OCI-LY7 (cell line): ENCODE results near the gene PLXNB2. TPM values are rescaled to one million over a fixed set of nuclear protein-coding genes. Genes with fewer than 3 reads are reported as not detected.

Source experiments
- BruUV-seq: library from RNA; stranded (reverse); fragments of 400-500 nt; replicated peaks from 2 replicates; lab custom pipeline; 2021; lab: Mats Ljungman, UMichigan
- CTCF ChIA-PET: fragments of 300-600 bp; sonication (Branson Sonifier 250); formaldehyde crosslinking; loops from one replicate; lab custom pipeline; 2022; ENCODE audit warnings: antibody characterized with exemption; ENCODE audit not compliant: unreplicated experiment; lab: Charles Lee
- POLR2A ChIA-PET: fragments of 300-600 bp; sonication (Branson Sonifier 250); formaldehyde crosslinking; loops from one replicate; lab custom pipeline; 2022; ENCODE audit warnings: antibody characterized with exemption; lab: Charles Lee
- DNase-seq: peaks from one replicate; pipeline ENCODE4 v3.0.0-alpha.2; 2015; ENCODE audit warnings: low spot score
- H2AFZ ChIP-seq: fragments of 200-600 bp; sonication (generic), shearing (Covaris generic); 2 replicates; pipeline ENCODE4 v1.6.1; 2014; ENCODE audit warnings: mild to moderate bottlenecking, antibody characterized with exemption, low read length, moderate library complexity
- H3K27ac ChIP-seq: fragments of 200-600 bp; sonication (generic); 2 replicates; pipeline ENCODE4 v1.5.1; 2014; ENCODE audit warnings: mixed run types, low read depth, mild to moderate bottlenecking, moderate library complexity, low read length, inconsistent platforms; ENCODE audit not compliant: poor library complexity, severe bottlenecking
- H3K36me3 ChIP-seq: fragments of 200-600 bp; sonication (generic); 2 replicates; pipeline ENCODE4 v1.6.1; 2014; ENCODE audit warnings: mild to moderate bottlenecking, antibody characterized with exemption, low read length, moderate library complexity, mixed read lengths; ENCODE audit not compliant: insufficient read depth
- H3K4me1 ChIP-seq: fragments of 200-600 bp; sonication (generic); 2 replicates; pipeline ENCODE4 v1.5.1; 2014; ENCODE audit warnings: mild to moderate bottlenecking, low read length; ENCODE audit not compliant: insufficient read depth, poor library complexity, severe bottlenecking
- H3K4me2 ChIP-seq: fragments of 200-600 bp; sonication (generic); 2 replicates; pipeline ENCODE4 v1.6.1; 2014; ENCODE audit warnings: mild to moderate bottlenecking, low read length
- H3K4me3 ChIP-seq: fragments of 200-600 bp; sonication (generic); 2 replicates; pipeline ENCODE4 v1.5.1; 2014; ENCODE audit warnings: mild to moderate bottlenecking, low read depth, low read length; ENCODE audit not compliant: poor library complexity, severe bottlenecking
- H3K79me2 ChIP-seq: fragments of 200-600 bp; sonication (generic); 2 replicates; pipeline ENCODE4 v1.6.1; 2016; ENCODE audit warnings: low read depth, mild to moderate bottlenecking, low read length, moderate library complexity, mixed read lengths; ENCODE audit not compliant: insufficient read depth
- H3K9me2 ChIP-seq: fragments of 200-600 bp; sonication (generic); 2 replicates; pipeline ENCODE4 v1.6.1; 2016; ENCODE audit warnings: mild to moderate bottlenecking, low read length, mixed read lengths; ENCODE audit not compliant: insufficient read depth
- H3K9me3 ChIP-seq: fragments of 200-600 bp; sonication (generic); 2 replicates; pipeline ENCODE4 v1.6.1; 2014; ENCODE audit warnings: mild to moderate bottlenecking, mixed run types, low read length, mixed read lengths
- H4K20me1 ChIP-seq: fragments of 200-600 bp; sonication (generic); 2 replicates; pipeline ENCODE4 v1.6.1; 2014; ENCODE audit warnings: mild to moderate bottlenecking, antibody characterized with exemption, low read length, moderate library complexity, mixed read lengths; ENCODE audit not compliant: insufficient read depth
- EZH2phosphoT487 ChIP-seq: fragments of 200-600 bp; sonication (generic); IDR thresholded peaks from 2 replicates; pipeline ENCODE4 v1.6.1; 2018; ENCODE audit warnings: low read depth, borderline replicate concordance, mild to moderate bottlenecking, mixed run types, antibody characterized with exemption, low read length, moderate library complexity, mixed read lengths
- intact Hi-C: fragments of 100-400 bp; cut with micrococcal nuclease; formaldehyde crosslinking; loops from one replicate; pipeline ENCODE4 v1.10.0; 2022; ENCODE audit not compliant: unreplicated experiment
- total RNA-seq, 2 experiments: library from RNA; depleted of rRNA in 1 of 2; stranded (reverse); fragments of >200 nt in 1 of 2; shearing (Covaris generic) in 1 of 2; gene quantifications; 2 replicates each; pipeline ENCODE4 v1.2.3, GENCODE V29; 2014 to 2022
- TF ChIP-seq, protein P1 (sequence below): fragments of 200-600 bp; sonication (generic); conservative IDR thresholded peaks from 2 replicates; pipeline ENCODE4 v1.5.1; 2014; ENCODE audit warnings: mild to moderate bottlenecking, antibody characterized with exemption, low read length, moderate library complexity, mixed read lengths

The PLXNB2 gene
- total RNA-seq, 2 experiments from 2014 or later: 10.7 to 39.2 TPM

GRCh38 chr22:50232481-50233151 lies 74.8 kb downstream of the PLXNB2 start:
- intact Hi-C loops: no loop called here
- no peak for DNase-seq
- BruUV-seq: no TSS peak
- Histone ChIP-seq H3K9me2 (no peaks in the 10 kb centered on the region), H3K27ac (no peak overlapping the region), H3K79me2 (peaks cover 21% of the 10 kb centered on the region; the same call in 1 of the 2 replicates), H3K4me3 (no peak overlapping the region), H4K20me1 (no peaks in the 10 kb centered on the region), H3K9me3 (no peaks in the 10 kb centered on the region; the same call in 1 of the 2 replicates), H3K4me1 (peaks cover 4% of the 10 kb centered on the region), H2AFZ (no peak overlapping the region), H3K36me3 (peaks cover 48% of the 10 kb centered on the region), H3K4me2 (no peak overlapping the region)
- ChIA-PET POLR2A (no interaction called here), CTCF (no interaction called here)
- TF ChIP-seq EZH2phosphoT487: no peak

DNA sequence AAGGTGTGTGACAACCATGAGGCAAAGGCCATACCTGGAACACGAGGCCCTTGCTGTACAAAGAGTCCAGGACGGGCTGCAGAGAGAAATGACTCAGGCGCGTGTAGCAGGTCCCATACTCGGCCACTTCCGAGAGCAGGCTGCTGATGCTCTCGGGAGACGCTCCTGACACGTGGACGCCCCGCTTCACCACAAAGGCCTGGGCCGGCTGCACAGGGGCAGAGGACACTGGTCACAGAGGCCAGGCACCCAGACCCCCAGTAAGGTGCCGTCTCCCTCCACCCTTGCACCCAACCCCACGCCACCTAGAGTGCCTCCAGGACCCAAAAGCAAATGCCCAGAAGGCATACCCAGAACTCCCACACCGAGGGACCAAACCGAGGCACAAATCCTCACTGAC lies 78.1 kb downstream of the PLXNB2 start:
- Histone ChIP-seq H3K4me3 (no peak overlapping the region), H2AFZ (no peak overlapping the region), H3K79me2 (peaks cover 5% of the 10 kb centered on the region; the same call in 1 of the 2 replicates), H3K9me2 (no peaks in the 10 kb centered on the region), H3K4me1 (no peaks in the 10 kb centered on the region), H3K36me3 (peaks cover 42% of the 10 kb centered on the region; the same call in 1 of the 2 replicates), H4K20me1 (no peaks in the 10 kb centered on the region), H3K4me2 (no peak overlapping the region), H3K9me3 (no peaks in the 10 kb centered on the region), H3K27ac (no peak overlapping the region)
- CTCF ChIA-PET: no interaction called here
- intact Hi-C loops: no loop called here
- POLR2A ChIA-PET: no interaction called here
- TF ChIP-seq EZH2phosphoT487: no peak
- TF ChIP-seq, protein P1, sequence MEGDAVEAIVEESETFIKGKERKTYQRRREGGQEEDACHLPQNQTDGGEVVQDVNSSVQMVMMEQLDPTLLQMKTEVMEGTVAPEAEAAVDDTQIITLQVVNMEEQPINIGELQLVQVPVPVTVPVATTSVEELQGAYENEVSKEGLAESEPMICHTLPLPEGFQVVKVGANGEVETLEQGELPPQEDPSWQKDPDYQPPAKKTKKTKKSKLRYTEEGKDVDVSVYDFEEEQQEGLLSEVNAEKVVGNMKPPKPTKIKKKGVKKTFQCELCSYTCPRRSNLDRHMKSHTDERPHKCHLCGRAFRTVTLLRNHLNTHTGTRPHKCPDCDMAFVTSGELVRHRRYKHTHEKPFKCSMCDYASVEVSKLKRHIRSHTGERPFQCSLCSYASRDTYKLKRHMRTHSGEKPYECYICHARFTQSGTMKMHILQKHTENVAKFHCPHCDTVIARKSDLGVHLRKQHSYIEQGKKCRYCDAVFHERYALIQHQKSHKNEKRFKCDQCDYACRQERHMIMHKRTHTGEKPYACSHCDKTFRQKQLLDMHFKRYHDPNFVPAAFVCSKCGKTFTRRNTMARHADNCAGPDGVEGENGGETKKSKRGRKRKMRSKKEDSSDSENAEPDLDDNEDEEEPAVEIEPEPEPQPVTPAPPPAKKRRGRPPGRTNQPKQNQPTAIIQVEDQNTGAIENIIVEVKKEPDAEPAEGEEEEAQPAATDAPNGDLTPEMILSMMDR: no peak
- no TSS peak for BruUV-seq
- no peak for DNase-seq

DNA sequence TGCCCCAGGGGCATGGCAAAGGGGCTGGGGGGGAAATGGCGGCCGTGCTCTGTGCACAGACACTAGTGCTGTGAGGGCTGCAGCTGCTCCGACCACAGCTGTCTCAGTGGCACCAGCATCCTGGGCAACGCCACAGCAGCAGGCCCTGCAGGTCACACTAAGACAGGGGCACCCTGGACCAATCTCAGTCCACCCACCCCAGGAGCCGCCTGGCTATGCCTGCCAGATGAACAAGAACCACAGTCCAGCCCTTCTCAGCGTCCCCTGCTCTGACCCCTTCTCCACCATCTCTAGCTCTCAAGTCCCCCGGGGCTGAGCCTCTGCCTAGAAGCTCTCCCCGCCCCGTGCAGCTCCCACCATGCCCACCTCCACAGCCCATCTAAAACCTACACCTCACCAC lies 79.1 kb downstream of the PLXNB2 start:
- Histone ChIP-seq H3K4me1 (no peaks in the 10 kb centered on the region), H3K4me2 (no peak overlapping the region), H3K4me3 (no peak overlapping the region), H3K27ac (no peak overlapping the region), H3K79me2 (no peaks in the 10 kb centered on the region), H3K9me3 (no peaks in the 10 kb centered on the region), H4K20me1 (no peaks in the 10 kb centered on the region), H3K36me3 (peaks cover 48% of the 10 kb centered on the region), H3K9me2 (no peaks in the 10 kb centered on the region), H2AFZ (no peak overlapping the region)
- no TSS peak for BruUV-seq
- TF ChIP-seq, protein P1: no peak
- TF ChIP-seq EZH2phosphoT487: no peak
- ChIA-PET CTCF (no interaction called here), POLR2A (interaction anchor here (0.6 kb wide), 1 partner anchor 13 kb away, joined by 3 read pairs; no protein-coding TSS in a partner anchor)
- intact Hi-C loops: no loop called here
- no peak for DNase-seq
